GOT3 (cell line): ENCODE measurements around the gene NT5C.

Experiments
- DNase-seq: peaks from one replicate; lab custom pipeline; 2025; ENCODE audit warnings: mixed read lengths; lab: John Stamatoyannopoulos, UW

Gene NT5C

GRCh38 chr17:75116737-75117136, 14.8 kb downstream of the NT5C start:
- DNase-seq: no peak

GRCh38 chr17:75115555-75115954, 16.0 kb downstream of the NT5C start:
- no peak for DNase-seq

- no peak for DNase-seq
Observed at GRCh38 chr17:75114552-75115314, 16.8 kb downstream of the NT5C start.

DNA sequence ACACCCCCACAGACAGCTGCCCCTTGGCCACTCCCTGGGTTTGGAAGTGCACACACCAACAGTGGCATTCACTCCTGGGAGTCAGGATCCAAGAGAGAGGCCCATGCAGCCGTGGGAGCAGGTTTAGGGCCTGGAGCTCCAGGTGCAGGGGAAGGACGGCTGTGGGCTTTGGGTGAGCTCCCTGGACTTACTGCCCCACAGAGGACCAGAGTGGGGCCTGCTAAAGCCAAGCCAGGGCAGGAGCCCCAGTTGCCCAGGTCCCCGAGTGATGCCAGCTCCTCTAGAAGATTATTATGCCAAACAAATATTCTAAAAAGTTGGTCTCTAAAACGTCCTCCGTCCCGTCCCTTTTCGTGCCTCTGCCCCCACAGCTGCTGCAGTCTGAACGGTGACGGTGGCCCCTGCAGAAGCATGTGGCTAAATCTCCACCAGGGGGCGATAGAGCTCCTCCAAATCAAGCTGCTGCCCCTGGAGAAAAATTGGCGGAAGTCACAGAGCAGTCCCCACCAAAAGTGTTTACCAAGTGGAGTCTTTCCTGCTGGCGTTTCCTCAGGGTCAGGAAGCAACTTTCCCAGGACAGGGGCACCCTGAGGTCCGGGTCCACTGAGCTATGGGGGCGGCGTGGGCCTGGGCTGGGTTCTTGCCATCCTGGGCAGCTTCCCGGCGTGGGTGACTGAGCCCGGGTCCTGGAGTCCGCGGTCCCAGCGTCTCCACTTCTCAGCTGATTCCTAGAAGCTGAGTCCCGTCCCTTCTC, 17.6 kb downstream of the NT5C start:
- peak; percentile 63 for DNase-seq

GRCh38 chr17:75111777-75112335, 19.7 kb downstream of the NT5C start:
- DNase-seq: no peak

- DNase-seq: no peak
Observed at GRCh38 chr17:75110234-75110937, 21.2 kb downstream of the NT5C start.

DNA sequence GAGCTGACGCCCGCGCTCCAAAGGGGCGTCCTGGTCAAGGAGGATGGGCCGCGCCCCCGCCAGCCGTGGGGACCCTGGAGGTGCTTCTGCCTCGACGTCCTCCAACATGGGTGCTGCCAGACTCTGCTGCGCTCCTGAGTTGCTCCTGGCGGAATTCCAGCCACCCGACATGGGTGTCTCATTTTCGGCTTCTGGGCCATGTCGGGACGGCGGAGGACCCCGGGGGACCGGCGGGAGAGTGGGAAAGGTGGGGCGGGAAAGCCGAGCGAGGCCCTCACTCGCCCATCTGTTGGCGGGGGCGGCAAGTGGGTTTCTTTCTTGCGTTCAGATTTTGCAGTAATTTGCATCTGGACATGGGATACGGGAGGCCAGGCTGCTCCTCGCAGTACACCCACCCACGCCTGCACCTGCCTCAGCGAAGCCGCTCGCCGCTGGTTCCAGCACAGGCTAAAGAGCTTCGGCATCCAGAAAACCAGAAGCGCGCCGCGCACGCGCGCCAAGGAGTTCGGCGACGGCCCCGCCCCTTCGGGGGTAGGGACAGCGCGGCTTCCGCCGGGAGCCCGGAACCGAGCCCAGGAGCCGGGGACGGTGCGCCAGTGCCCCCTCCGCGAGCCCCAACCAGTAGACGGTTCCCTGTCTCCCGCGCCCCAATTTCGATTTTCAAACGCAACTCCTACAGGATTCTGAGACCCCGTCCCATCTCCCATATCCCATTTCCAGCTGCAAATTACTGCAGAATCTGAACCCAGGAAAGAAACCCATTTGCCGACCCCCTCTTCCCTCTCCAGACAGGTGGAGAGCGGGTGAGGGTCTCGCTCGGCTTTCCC, 21.9 kb downstream of the NT5C start, which contains the start of gene ARMC7:
ARMC7 (plus strand) TSS at position 563 of the 827 bp plus-strand sequence. CDS start 320 bp downstream, outside the sequence.
- DNase-seq: peak; percentile 51

DNA sequence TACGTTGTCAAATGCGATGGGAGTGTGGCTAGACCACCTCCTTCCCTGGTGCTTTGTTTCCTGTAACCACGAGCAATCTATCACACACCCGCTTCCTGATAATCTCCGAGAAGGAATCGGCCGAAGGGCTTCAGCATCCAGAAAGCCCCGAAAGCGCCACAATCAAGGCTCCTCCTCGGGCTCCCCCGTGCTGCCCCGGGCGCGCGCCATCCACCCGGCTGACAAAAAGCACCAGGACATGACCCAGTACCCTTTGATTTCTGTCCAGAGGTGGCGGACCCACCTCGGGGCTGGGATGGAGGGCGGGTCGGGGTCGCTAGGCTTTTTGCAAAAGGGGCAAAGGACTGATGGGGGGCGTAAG, 22.5 kb downstream of the NT5C start:
- DNase-seq: no peak

DNA sequence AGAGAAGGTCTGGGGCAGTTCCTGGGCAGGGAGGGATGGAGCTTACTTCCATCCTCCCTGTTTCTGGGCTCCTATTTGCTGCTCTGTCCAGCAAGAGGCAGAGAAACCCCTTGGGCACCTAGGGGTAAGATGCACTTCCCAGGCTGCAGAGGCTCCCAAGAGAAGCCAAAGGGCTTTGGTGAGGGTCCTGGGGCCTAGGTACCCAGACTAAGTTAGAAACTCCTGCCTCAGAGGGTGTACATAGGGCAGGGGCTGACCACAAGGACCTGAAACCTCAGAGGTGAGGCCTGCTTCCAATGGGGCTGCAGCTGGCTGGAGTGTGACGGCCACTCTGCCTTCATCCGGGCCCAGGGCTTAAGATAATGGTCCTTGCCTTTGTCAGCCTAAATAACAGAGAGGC, 23.3 kb downstream of the NT5C start:
- no peak for DNase-seq

DNA sequence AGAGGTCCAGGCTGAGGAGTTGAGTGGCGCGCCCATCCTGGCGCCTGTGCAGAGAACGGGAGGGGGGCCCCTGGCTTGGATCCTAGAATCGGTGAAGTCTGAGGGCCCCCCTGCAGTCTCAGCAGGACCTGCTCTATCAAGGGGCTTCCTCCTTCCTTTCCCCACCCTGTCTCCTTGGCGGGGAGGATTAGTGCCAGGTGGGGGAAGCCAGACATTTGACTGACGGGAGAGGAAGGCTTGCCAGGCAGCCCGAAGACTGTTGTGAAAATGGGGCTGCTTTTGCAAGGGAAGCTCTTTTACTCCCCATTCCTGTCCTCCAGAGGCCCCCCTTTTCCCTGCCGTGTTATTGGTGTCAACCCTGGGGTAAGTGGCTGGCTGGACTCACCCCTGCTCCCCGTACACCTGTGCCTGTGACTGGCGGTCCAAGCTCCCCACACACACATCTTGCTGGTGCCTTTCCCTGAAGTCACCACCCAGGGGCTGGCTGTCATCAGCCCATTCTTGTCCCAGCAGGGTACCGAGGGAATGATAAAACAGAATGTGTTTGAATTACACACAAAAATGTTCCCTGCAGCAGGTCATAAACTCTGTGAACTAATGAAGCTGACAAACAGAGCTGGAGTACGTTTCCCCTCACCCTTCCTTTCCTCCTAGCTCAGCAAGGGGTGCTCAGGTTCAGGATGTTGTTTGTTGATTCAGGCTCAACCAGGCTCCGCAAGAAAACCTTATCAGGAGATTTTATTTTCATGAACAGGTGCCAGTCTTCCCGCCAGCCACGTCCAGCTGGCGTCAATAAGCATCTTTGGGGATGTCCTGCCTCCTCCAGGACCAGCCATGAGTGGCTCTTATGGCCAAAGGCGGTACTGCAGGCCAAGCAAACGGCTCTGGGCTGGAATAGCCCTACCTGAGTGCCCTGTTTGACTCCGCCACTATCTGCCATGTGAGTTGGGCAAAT, 26.1 kb downstream of the NT5C start:
- no peak for DNase-seq

DNA sequence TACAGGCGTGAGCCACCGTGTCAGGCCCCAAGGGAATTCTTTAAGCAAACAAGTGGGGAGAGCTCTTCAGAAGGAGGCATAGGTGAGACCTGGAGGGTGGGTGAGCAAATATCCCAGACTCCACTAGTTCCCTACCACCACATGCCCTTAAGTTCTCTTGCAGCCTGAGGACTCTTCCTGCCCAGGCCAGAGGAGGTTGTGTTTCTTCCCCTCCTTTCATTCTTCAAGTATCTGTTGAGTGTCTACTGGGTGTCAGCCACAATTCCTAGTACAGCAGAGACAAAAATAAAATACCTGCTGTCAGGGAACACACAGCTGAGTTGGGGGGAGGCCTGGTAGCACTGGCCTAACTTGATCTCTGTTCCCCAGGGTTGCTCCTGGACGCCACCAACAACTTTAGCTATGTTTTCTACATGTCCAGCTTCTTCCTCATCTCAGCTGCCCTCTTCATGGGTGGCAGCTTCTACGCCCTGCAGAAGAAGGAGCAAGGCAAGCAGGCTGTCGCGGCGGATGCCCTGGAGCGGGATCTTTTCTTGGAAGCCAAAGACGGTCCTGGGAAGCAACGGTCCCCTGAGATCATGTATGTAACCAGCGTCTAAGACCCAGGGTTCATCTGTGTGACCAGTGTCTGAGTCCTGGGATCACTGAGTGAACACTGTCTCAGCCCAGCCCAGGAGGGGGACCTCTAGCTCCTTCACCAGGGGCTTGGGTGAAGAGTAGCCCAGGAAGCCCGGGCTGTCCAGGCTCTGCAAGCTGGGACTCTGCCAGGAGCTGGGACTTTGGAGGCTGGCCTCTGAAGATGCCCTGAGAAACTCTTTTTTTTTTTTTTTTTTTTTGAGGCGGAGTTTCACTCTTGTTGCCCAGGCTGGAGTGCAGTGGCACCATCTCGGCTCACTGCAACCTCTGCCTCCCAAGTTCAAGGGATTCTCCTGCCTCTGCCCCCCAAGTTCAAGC, 27.7 kb downstream of the NT5C start:
- DNase-seq: no peak

- no peak for DNase-seq
Observed at GRCh38 chr17:75102385-75102821, 29.1 kb downstream of the NT5C start.

DNA sequence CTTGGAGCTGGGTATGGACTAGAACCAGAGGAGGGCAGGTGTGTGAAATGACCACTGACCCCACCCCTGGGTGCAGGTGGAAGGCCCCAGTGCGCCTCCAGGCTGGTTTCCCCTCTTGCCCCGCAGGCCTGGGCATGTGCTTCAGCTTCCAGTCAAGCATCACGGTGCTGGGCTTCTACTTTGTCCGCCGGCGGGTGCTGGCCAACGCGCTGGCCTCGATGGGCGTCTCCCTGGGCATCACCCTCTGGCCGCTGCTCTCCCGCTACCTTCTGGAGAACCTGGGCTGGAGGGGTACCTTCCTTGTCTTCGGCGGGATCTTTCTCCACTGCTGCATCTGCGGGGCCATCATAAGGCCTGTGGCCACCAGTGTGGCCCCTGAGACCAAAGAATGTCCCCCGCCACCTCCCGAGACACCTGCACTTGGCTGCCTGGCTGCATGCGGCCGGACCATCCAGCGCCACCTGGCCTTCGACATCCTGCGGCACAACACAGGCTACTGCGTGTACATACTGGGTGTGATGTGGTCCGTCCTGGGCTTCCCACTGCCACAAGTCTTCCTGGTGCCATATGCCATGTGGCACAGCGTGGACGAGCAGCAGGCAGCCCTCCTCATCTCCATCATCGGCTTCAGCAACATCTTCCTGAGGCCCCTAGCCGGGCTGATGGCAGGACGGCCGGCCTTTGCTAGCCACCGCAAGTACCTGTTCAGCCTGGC, 31.5 kb downstream of the NT5C start:
- DNase-seq: no peak

- DNase-seq: no peak
Observed at GRCh38 chr17:75098861-75099260, 32.7 kb downstream of the NT5C start.

DNA sequence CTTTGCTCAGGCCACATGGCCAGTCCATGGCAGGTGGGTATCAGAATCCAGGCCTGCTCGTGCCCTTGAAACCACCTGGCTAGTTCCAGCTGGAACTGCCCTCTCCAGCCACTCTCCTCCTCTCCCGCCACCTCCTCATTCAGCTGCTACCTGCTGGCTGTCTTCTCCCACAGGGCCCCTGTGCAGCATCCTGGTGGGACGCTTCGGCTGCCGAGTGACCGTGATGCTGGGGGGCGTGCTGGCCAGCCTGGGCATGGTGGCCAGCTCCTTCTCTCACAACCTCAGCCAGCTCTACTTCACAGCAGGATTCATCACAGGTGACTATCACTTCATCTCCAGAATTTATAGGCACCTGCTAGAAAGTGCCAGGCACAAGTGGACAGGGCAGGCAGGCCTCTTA, 33.7 kb downstream of the NT5C start:
- no peak for DNase-seq

- no peak for DNase-seq
Observed at GRCh38 chr17:75096082-75096625, 35.4 kb downstream of the NT5C start.

DNA sequence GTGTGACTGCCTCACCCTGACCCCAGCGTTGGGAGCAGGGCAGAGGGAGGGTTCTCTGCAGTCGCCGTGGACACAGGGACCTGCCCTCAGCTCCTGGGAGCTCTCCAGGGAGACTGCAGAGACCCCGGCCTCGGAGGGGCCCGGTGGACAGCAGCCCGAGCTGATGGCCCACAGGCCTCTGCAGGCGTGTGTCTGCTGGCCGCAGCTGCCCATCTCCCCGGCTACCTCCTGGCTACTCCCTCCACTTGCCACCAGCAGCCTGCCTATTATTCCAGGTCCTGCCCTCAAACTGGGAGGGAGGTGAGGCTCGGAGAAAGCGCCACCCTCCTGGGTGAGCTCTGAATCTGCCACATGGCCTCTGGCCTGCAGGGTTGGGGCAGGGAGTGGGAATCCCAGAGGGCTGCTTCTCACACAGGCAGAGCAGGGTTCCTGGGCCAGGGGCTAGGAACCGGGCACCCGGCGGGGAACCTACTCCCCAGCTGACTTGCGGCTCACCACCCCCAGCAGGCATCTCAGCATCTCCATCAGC, 36.6 kb downstream of the NT5C start:
- no peak for DNase-seq
